AG09319 (cell line): ENCODE results near the gene ARSI.

Source experiments
- DNase-seq: peaks from one replicate; pipeline ENCODE4 v3.0.0-alpha.2; 2010; ENCODE audit warnings: low read depth; ENCODE audit errors: extremely low read depth
- TF ChIP-seq, protein P1 (sequence below): IDR thresholded peaks from 2 replicates; pipeline ENCODE4 v1.5.1; 2011; ENCODE audit warnings: low read depth, mild to moderate bottlenecking, inconsistent platforms, low read length, moderate library complexity

ARSI gene

DNA sequence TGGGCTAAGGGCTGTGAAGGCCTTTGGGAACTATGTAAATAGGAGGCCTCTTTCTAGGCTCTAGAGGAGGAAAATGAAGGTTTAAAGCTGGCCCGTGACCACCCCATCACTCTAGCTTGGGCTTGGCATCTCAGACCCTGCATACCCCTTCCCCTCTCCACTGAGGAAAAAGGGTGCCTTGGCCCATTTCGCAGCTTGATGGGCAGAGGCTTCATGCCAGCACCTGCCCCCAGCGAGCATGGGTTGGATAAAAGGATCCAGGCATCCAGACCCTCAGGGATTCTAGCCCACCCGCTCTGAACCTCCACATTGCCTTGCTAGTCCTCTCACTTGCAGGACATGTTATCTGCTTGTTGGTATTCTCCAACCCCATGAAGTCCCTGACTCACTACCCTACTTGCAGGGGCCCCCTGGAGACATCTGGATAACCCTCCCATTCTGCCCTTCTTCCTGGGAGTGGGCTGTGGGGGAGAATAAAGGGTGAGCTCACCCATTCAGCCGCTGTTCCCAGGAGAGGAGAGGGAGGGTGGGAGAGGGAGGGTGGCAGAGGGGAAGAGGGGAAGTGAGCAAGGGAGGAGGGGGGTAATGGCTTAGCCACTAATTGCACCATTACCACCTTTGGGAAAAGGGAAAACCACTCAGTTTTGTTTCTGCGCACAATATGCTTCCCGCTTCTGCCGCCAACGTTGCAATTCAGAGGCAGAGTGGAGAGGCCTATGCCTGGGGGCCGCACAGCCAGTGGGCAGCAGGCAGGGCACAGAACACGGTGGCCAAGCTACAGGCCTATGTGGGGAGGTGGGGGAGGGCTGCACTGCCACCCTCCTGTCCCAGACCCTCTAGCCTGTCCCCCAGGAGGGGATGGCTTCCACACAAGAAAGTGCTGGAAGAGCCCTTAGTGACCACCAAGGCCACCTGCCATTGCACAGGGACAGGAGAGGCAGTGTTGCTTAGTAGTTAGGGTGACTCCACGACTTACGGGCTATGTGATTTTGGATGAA is 11.0 kb downstream of the ARSI start:
- TF ChIP-seq, protein P1, sequence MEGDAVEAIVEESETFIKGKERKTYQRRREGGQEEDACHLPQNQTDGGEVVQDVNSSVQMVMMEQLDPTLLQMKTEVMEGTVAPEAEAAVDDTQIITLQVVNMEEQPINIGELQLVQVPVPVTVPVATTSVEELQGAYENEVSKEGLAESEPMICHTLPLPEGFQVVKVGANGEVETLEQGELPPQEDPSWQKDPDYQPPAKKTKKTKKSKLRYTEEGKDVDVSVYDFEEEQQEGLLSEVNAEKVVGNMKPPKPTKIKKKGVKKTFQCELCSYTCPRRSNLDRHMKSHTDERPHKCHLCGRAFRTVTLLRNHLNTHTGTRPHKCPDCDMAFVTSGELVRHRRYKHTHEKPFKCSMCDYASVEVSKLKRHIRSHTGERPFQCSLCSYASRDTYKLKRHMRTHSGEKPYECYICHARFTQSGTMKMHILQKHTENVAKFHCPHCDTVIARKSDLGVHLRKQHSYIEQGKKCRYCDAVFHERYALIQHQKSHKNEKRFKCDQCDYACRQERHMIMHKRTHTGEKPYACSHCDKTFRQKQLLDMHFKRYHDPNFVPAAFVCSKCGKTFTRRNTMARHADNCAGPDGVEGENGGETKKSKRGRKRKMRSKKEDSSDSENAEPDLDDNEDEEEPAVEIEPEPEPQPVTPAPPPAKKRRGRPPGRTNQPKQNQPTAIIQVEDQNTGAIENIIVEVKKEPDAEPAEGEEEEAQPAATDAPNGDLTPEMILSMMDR, result no peak
- DNase-seq, result no peak

DNA sequence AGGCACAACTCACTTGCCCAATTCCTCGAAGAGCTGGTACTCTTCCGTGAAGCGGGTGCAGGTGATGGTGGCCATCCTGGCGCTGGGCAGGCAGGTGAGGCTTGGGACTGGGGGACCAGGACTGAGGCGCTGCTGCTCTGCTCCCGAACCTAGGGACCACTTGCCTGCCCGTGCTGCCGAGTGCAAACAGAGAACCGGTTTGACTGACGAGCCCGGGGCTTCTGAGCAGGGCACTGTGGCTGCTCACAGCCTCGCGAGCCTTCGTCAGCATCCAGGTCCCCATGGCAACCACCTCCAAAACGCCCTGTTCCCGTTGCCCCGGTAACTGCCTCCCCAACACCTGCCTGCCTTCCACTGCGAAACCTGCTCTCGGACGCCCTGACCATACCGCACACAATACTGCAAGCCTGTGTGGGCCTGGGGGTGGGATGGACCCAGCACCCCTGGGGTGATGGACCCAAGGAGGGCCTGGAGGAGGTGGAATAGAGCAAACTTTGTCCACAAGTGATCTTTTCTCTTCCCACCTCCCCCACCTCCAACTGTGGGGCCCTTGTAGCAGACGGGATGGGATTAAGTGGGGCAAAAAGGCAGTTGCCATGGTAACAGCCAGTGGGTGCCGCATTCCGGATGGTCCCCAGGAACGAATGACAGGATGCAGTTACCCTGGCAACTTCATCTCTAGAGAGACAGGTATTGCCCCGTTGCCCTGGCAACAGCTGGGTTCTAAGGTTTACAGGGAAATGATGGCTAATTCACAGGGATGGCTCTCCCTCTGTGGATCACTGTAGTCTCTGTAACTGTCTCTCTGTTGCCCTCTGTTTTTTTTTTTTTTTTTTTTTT is 12.9 kb downstream of the ARSI start, which contains the start of gene CAMK2A:
CAMK2A (minus strand) TSS at position 223 of the 840 bp plus-strand sequence; CDS start at position 75, 148 bp downstream.
- TF ChIP-seq, protein P1, result no peak
- DNase-seq, result no peak

DNA sequence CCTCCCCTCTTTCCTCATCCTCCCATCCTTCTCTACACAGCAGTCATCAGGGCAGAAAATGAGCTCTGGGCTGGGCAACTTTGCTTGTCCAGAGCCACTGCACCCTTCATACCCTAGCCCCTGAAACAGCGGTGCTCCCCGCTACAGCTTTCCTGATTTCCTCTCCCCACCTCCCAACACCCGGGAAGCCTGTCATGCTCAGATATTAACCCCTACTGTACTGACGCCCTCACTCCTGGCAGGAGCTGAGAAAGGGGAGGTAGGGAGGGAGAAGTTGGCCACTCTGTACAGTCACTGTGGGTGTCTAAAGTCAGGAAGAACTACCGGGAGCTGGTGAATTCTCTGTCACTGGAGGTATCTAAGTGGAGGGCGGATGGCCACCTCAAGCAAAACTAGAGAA is 13.9 kb downstream of the ARSI start:
- no peak for DNase-seq
- TF ChIP-seq, protein P1, result no peak

DNA sequence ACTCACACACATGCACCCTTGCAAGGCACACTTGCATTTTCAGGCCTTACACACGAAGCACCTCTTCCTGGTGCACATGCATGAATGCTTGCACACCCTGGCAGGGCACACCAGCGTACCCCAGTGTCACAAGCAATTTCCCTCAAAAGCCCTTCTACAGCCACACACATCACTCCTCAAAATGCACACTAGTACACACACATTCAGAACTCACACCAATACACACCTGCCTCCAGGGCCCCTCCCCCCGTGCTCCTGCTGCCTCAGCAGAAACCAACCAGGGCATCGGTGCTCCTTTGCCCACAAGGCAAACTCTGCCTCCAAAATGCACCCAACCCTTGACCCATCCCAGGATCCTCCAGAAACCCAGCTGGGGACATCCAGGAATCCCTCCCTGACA is 14.3 kb downstream of the ARSI start:
- DNase-seq, result no peak
- TF ChIP-seq, protein P1, result no peak

DNA sequence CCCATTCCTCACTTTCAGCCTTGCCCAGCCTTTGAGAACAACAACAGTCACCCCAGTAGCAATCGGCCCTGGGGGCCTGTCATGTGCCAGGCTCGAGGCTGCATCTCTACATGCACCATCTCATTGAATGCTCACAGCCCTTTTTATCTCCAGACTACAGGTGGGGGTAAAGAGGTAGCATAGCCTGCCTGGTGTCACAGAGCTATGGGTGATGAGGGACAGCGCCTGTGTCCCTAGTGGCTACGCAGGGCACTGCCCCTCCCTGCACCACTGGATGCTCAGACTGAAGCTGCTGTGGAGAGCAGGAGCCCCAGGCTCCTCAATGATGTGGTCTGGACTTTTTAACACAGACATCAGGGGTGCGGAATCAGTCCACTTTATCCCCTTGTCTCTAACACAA is 15.9 kb downstream of the ARSI start:
- DNase-seq, result no peak
- TF ChIP-seq, protein P1, result no peak; the same call in 1 of the 2 replicates

DNA sequence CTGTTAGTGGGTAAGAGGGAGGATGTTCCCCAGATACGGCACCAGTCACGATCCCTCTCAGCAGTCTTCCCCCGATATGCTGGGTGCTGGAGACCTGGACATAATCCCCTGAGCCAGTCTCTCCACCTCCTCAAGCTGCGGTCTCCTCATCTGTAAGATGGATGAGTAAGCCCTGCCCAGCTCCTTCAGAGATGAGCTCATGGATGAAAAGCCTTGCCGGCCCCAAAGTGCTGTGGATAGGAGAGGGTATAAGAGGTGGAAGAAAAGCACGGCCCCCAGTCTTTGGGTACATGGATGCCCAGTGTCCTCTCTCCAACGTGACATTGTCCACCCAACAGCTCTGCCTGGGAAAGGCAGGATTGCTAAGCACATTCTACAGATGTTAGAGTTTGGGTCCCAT is 17.6 kb downstream of the ARSI start:
- DNase-seq, result no peak
- TF ChIP-seq, protein P1, result no peak
